ENCODE results near the gene ARCN1. TPM values are rescaled to one million over a fixed set of nuclear protein-coding genes. Genes with fewer than 3 reads are reported as not detected.

Gene ARCN1
- polyA plus RNA-seq, 1 donor from 2014 or later = 97.5 TPM

DNA sequence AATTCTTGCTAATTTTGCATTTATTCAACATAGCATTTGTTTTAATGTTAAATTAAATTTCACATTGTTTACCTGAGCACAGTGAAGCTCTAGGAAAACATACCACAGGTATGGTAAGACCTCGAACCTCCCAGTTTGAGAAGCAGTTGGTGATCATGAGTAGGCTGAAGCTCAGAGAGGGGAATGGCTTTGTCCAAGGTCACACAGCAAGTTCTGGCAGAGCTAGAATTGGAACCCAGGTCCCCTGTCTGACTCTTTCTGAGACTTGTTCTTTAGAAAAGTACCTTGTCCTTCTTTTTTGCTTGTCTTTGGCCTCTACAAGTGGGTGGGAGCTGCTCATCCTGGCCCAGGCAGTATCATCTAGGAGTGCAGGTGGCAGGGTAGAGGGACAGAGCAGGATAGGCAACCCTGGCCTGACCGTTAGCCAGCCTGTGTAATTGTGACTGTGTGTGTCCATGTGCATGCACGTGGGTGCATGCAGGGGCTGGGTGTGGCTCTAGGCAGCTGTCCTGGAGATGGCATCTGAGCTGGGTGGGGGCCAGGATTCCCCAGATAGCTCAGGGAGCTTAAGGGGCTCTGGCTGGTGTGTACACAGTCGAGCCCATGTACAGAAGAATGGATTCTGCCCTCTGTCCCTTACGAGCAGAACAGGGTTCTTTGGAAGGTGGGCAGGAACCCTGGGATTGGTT lies 56.8 kb downstream of the ARCN1 start:
- Mint-ChIP-seq H3K36me3 (no peaks in the 10 kb centered on the region), H3K27ac (no peak overlapping the region), H3K4me3 (no peak overlapping the region), H3K27me3 (peaks cover 3% of the 10 kb centered on the region), H3K4me1 (no peaks in the 10 kb centered on the region), H3K9me3 (no peaks in the 10 kb centered on the region)

DNA sequence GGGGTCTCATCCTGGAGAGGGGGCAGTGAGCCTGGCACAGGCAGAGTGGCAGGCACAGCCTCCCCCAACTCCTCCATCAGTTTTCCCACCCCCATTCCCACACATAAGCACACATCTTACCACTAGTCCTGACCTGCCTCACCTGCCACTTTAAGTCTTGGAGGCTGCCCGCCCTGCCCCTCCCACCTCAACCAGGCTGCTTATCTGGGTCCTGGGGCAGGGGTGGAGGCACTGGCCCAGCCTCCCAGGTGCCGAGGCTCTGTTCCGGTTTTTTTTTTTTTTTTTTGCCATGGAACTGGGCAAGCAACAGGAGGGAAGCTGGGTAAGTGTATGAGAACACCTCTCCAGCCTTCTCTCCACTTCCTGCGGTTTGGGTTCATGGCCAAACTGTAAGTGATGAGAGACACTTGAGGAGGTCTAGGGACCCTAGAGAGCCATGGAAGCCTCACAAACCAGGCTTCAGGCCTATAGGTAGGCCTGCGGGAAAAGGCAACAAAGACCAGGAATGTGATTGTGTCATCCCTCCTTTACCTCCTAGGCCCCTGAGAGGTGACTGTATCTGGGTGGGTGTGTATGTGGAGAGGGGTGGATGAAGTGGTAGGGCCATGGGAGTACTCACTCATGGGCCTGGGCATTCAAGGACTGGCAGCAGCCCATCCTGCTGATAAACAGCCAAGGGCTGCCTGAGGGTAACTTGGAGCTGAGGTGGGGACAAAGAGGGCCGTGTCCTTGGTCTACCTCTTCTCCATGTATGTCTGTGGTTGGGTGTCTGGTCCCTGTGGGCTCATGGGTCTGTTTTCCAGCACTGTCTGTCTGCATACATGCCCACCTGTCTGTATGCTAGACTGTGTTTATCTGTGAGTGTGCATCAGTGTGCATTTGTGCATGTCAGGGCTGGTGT lies 57.8 kb downstream of the ARCN1 start:
- Mint-ChIP-seq H3K9me3 (no peaks in the 10 kb centered on the region), H3K4me3 (no peak overlapping the region), H3K27me3 (peaks cover 3% of the 10 kb centered on the region), H3K36me3 (no peaks in the 10 kb centered on the region), H3K4me1 (no peaks in the 10 kb centered on the region), H3K27ac (no peak overlapping the region)

DNA sequence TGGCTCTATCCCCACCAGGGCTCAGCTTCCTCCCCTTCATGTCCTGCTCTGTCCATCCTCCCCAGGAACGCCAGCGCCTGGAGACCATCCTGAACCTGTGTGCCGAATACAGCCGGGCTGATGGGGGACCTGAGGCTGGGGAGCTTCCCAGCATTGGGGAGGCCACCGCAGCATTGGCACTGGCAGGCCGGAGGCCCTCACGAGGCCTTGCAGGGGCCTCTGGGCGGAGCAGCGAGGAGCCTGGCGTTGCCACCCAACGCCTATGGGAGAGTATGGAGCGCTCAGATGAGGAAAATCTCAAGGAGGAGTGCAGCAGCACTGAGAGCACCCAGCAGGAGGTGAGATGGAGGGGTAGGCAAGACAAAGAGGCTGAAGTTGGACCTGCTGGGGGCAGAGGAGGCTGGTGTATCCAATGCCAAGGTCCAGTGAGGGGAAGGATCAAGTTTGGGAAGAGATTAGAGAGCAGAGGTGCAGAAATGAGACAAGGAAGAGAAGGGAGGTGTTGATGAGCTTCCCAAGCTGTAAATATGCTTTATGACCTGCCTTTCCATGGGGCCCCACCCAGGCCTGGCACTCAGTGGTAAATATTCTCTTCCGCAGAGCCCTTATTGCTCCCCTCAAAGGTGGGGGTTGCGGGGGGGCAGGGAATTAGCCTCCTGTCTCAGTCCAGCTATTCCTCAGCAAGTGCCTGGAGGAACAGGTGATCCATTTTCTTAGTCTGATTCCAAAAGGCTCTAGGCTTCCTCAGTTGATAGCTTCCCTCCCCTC lies 59.1 kb downstream of the ARCN1 start:
- H3K4me3 Mint-ChIP-seq = no peak overlapping the region
- H3K9me3 Mint-ChIP-seq = no peaks in the 10 kb centered on the region
- peaks cover 5% of the 10 kb centered on the region for H3K27me3 Mint-ChIP-seq
- no peak overlapping the region for H3K27ac Mint-ChIP-seq
- H3K36me3 Mint-ChIP-seq = no peaks in the 10 kb centered on the region
- H3K4me1 Mint-ChIP-seq = no peaks in the 10 kb centered on the region

DNA sequence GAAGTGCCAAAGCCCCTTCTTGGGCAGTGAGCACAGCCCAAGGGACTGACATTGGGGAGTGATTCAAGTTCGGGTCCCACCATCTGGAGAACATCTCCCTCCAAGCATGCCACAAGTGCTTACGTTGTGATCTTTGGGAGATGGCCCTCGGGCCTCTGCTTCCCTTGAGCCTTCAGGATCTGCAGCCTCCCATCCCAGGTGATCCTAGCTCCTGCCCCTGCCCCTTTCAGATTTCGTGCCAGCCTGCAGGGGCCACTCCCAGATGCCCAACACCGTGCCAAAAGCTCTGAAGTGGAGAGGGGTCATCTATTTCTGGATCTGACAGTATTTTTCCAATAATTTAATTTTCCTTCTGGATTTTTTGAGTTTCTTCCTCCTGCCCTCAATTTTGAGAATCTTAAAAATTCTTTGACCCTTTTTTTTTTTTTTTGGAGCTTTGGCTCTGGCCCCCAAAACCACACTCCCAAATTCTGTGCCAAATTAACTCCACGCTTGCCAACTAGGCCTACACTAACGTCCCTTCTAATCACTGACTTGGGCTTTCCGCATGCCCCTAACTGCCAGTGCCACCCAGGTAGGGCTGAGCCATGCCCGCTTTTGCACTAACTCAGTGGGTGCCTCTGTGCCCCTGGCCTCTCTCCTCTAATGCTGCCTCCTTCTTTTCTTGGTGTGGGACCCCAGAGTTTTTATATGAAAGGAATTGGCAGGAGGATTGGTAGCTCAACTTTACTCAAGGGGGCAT lies 60.5 kb downstream of the ARCN1 start:
- Mint-ChIP-seq H3K36me3 (no peaks in the 10 kb centered on the region), H3K4me1 (no peaks in the 10 kb centered on the region), H3K4me3 (no peak overlapping the region), H3K27me3 (peaks cover 5% of the 10 kb centered on the region), H3K27ac (peak overlapping the region in 1 of 3 donors; percentile 53), H3K9me3 (no peaks in the 10 kb centered on the region)

DNA sequence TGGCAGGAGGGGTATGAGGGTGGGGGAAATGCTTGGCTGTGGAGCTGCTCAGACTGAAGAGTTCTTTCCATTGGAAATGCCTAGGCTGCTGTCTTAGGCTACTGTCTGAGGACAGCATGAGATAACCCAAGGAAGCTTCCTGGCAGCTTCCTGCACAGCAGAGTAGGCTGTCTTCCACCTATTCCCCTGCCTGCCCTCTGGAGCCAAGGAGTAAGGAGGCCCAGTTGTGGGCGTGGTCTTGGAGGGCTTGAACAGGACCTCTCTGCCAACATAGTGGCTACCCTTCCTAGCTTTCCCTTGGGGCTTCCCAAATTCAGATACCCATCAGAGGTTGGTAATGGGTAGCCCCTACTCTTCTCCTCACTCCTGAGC lies 61.1 kb downstream of the ARCN1 start:
- no peak overlapping the region for H3K4me3 Mint-ChIP-seq
- no peaks in the 10 kb centered on the region for H3K9me3 Mint-ChIP-seq
- H3K4me1 Mint-ChIP-seq = no peaks in the 10 kb centered on the region
- H3K27me3 Mint-ChIP-seq = peaks cover 5% of the 10 kb centered on the region
- no peaks in the 10 kb centered on the region for H3K36me3 Mint-ChIP-seq
- no peak overlapping the region for H3K27ac Mint-ChIP-seq

DNA sequence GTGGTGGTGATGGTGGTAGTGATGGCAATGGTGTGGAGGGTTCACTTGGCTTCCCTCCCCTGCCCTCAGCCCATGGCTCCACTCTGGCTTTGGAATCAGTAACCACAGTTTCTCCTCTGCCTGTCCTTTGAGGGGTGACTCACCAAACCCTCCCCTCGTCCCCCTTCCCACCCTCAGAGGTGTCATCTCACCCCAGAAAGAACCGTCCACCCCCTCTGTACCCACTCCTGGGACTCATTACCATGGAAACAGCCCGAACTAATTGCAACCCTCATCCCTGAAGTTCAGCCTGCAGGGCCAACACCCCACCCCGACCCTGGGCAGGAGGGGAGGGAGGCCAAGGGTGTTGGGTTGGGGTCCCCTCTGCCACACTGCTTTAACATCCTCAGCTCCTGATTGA lies 61.8 kb downstream of the ARCN1 start:
- Mint-ChIP-seq H3K4me1 (no peaks in the 10 kb centered on the region), H3K36me3 (no peaks in the 10 kb centered on the region), H3K4me3 (peak overlapping the region in 2 of 4 donors; percentile 48 to 57), H3K27me3 (peaks cover 5% of the 10 kb centered on the region), H3K27ac (no peak overlapping the region), H3K9me3 (no peaks in the 10 kb centered on the region)

DNA sequence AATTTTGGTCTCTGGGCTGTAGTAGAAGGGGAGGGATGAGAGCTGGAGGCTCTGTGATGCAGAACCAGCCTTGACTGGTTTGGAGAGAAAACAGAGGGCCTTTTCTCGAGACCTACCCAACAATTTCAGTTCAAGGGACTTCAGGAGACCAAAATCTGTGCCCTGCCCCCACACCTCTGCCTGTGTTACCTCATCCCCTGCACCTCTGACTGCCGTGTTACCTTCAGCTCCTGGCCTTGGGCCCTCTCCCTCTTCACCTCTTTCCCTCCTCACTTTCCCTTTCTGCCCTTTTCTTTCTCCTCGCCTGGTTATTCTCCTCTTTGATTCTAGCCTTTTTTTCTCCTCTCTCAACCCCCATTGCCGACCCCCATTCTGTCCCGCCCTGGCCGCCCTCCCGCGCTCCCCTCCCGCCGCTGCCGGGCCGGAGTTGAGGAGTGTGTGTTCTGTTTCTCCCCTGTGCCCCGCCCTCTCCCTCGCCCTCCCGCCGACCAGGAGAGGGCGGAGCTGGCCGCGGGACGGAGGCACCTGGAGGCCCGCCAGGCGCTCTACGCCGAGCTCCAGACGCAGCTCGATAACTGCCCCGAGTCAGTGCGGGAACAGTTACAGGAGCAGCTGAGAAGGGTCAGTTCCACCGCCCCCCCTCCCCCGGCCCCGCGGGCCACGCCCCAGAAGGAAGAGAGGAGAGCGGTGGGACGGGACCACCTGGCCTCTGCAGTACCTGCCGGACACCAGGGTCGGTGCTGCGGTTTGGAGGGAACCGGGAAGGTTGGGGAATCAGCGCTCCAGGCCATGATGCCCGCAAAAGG lies 62.4 kb downstream of the ARCN1 start:
- Mint-ChIP-seq H3K27ac (no peak overlapping the region), H3K9me3 (no peaks in the 10 kb centered on the region), H3K27me3 (peaks cover 5% of the 10 kb centered on the region), H3K4me1 (no peaks in the 10 kb centered on the region), H3K36me3 (no peaks in the 10 kb centered on the region), H3K4me3 (peak overlapping the region in 1 of 4 donors; percentile 57)

DNA sequence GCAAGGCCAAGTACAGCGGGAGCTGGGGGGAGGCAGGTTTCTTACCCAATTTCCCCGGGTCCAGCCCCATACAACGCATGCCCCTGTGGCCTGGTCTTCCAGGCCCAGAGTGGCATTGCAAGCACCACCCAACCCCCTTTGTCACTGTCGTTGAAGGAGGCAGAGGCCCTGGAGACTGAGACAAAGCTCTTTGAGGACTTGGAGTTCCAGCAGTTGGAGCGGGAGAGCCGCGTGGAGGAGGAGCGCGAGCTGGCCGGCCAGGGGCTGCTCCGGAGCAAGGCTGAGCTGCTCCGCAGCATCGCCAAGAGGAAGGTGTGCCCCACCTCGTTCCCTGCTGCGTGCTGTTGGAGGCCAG lies 63.0 kb downstream of the ARCN1 start:
- Mint-ChIP-seq H3K4me1 (no peaks in the 10 kb centered on the region), H3K27ac (no peak overlapping the region), H3K27me3 (peaks cover 5% of the 10 kb centered on the region), H3K36me3 (no peaks in the 10 kb centered on the region), H3K4me3 (no peak overlapping the region), H3K9me3 (no peaks in the 10 kb centered on the region)

DNA sequence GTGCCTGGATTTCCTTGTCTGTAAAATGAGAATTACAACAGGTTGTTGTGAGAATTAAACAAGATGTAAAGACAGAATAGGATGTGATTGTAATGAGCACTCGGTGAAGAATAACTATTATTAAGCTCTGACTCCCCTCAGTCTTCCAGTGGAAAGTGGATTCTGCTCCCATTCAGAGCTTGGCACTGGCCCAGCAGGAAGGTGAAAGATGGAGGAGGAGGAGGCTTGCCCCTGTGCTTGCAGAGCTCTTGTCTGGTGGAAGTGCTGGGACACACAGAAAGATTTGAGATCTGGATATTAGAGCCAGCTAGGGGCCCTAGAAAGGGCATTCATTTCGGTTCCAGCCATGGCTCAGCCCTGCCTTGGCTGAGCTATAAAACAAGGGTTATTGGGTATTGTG lies 63.4 kb downstream of the ARCN1 start:
- H3K4me3 Mint-ChIP-seq = no peak overlapping the region
- H3K36me3 Mint-ChIP-seq = no peaks in the 10 kb centered on the region

DNA sequence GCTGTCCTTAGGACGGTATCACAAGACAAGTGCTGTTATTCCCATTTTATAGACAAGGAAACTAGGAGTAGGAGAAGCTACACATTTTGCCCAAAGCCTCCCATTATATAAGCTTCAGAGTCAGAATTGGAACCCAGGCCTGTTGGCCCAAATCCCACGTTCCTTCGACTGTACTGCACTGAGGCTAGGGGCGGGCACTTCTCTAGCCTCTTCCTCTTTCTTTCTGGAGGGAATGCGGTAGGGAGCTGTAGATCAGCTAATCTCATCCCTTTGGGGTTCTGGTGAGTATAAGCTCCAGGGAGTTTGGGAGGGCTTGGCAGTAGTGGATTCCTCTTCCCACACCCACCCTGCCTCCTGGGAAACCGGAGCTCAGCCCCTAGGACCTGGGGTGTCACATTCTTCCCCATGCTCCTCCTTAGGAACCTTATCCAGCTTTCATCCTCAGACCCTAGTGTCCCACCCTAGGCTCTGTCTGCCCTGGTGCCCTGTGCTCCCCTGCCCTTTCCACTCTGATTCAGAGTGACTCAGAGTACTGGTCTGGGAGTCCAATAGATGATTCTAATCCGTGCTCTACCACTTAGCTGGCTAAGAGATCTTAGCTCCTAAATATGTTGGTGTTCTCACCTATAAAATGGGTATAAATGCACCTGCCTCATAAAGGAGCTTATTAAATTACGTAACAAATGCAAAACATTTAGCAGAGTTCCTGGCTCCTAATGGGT lies 64.5 kb downstream of the ARCN1 start:
- peaks cover 5% of the 10 kb centered on the region for H3K27me3 Mint-ChIP-seq
- H3K4me3 Mint-ChIP-seq = no peak overlapping the region
- no peaks in the 10 kb centered on the region for H3K36me3 Mint-ChIP-seq
- no peak overlapping the region for H3K27ac Mint-ChIP-seq
- H3K4me1 Mint-ChIP-seq = no peaks in the 10 kb centered on the region
- H3K9me3 Mint-ChIP-seq = no peaks in the 10 kb centered on the region

More for the DNA sequence above, 63.4 kb downstream of the ARCN1 start:
- H3K27me3 Mint-ChIP-seq = peaks cover 5% of the 10 kb centered on the region
- no peaks in the 10 kb centered on the region for H3K4me1 Mint-ChIP-seq
- no peak overlapping the region for H3K27ac Mint-ChIP-seq
- H3K9me3 Mint-ChIP-seq = no peaks in the 10 kb centered on the region

DNA sequence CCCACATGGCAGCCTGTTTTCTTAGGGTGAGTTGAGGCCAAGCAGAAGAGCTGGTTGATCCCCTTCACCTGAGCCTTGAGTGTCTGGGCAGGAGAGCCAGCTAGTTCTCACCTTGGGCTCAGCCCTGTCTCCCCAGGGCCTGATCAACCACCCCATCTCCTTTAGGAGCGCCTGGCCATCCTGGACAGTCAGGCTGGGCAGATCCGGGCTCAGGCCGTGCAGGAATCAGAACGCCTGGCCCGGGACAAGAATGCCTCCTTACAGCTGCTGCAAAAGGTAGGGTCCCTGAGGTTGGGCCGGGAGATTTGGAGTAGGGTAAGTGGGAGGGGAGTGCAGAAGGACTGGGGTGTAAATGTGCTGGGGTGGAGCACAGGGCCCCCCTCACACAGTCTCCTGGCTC lies 66.5 kb downstream of the ARCN1 start:
- no peaks in the 10 kb centered on the region for H3K9me3 Mint-ChIP-seq
- H3K27me3 Mint-ChIP-seq = peaks cover 2% of the 10 kb centered on the region
- H3K4me3 Mint-ChIP-seq = no peak overlapping the region
- peak overlapping the region in 1 of 3 donors; percentile 2 for H3K27ac Mint-ChIP-seq
- no peaks in the 10 kb centered on the region for H3K36me3 Mint-ChIP-seq
- no peaks in the 10 kb centered on the region for H3K4me1 Mint-ChIP-seq

DNA sequence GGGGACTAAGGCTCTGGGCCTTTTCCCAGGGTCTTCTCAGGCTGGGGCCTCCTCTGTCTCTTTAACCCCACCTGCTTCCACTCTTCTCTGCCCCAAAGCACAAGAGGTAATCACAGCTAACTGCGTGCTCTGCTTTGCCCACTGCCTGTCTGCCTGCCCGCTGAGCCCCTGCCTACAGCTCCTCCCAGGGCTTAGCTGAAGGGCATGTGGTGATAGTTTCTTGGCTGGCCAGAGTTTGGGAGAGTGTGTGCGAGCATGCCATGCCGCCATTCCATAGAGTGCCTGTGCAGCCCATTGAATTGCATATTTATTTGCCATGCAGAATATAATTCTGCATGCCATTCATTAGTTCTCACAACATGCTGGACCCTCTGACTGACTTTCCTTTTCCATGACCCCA lies 67.7 kb downstream of the ARCN1 start:
- no peaks in the 10 kb centered on the region for H3K36me3 Mint-ChIP-seq
- H3K27me3 Mint-ChIP-seq = peaks cover 2% of the 10 kb centered on the region
- no peak overlapping the region for H3K27ac Mint-ChIP-seq
- no peak overlapping the region for H3K4me3 Mint-ChIP-seq
- H3K9me3 Mint-ChIP-seq = no peaks in the 10 kb centered on the region
- H3K4me1 Mint-ChIP-seq = no peaks in the 10 kb centered on the region

DNA sequence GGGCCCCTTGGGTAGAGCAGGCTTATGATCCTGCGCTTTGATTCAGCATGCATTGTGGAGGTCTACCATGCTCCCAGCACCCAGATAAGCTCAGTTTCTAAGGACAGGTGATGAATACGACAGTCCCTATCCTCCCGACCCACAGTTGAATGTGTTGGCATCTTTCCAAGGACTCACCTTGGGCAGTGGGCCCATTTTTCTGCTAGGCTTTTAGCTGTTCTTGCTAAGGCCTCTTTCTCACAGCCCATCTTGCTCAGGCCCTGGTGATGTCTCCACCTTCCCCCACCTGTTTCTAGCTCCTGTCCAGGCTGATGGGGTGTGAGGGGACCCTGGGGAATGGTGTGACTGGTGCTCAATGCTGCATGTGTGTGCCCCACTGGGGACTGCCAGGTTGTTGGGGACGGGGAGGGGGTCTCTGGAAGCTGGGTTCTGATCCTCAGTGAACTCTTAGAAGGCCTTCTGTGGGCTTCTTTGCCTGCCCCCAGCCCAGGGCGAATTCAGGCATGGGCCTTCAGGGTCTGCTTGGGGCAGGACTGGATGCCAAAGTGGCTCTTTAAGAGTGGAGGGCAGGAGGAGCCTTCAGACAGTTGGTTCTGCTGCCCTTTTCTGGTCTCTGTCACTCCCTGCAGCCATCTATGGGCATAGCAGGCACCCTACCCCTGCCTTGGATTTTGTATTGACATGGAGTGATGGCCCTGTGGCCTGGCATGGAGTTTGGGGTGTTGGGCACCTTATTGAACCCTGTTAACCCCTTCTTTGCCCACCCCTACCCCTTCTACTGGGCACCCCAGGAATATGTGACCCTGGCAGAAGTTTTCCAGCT lies 68.3 kb downstream of the ARCN1 start:
- Mint-ChIP-seq H3K27me3 (peaks cover 2% of the 10 kb centered on the region), H3K4me1 (no peaks in the 10 kb centered on the region), H3K4me3 (no peak overlapping the region)

More for the DNA sequence above, 68.3 kb downstream of the ARCN1 start:
- peak overlapping the region in 1 of 3 donors; percentile 16 for H3K27ac Mint-ChIP-seq
- no peaks in the 10 kb centered on the region for H3K9me3 Mint-ChIP-seq
- no peaks in the 10 kb centered on the region for H3K36me3 Mint-ChIP-seq
